Naive B cell (primary cell): ENCODE data around the gene TRIOBP. TPM values are rescaled to one million over a fixed set of nuclear protein-coding genes. Genes with fewer than 3 reads are reported as not detected.
A peak's percentile ranks its signal among the peaks of the same experiment; 100 is the strongest.

Source experiments
- ATAC-seq, 2 donors: fragments of 150-1000 bp; cut with Tn5 transposase; 2 replicates each; pipeline ENCODE4 v1.10.0; 2021; ENCODE audit warnings: low read depth in 2 of 2, mild to moderate bottlenecking in 2 of 2, moderate library complexity in 2 of 2
- DNase-seq: peaks from one replicate; pipeline ENCODE4 v3.0.0; 2022
- H3K27ac Mint-ChIP-seq, 6 donors: one replicate each; pipeline ENCODE4 v1.8.0; 2020 to 2022; ENCODE audit warnings: mild to moderate bottlenecking in 6 of 6, mixed read lengths in 6 of 6, moderate library complexity in 5 of 6, inconsistent platforms in 2 of 6
- H3K27me3 Mint-ChIP-seq, 3 donors: one replicate each; pipeline ENCODE4 v1.8.0; 2021 to 2022; ENCODE audit warnings: mixed read lengths in 3 of 3, mild to moderate bottlenecking in 1 of 3
- H3K36me3 Mint-ChIP-seq, 2 donors: one replicate each; pipeline ENCODE4 v1.8.0; 2020 to 2022; ENCODE audit warnings: mixed read lengths in 2 of 2, inconsistent platforms in 1 of 2, mild to moderate bottlenecking in 1 of 2
- H3K4me1 Mint-ChIP-seq, 3 donors: one replicate each; pipeline ENCODE4 v1.8.0; 2020 to 2022; ENCODE audit warnings: mixed read lengths in 3 of 3, inconsistent platforms in 1 of 3, mild to moderate bottlenecking in 1 of 3, moderate library complexity in 1 of 3
- H3K4me3 Mint-ChIP-seq, 8 donors: one replicate each; pipeline ENCODE4 v1.8.0; 2020 to 2022; ENCODE audit warnings: mild to moderate bottlenecking in 8 of 8, mixed read lengths in 8 of 8, moderate library complexity in 8 of 8, inconsistent platforms in 2 of 8
- H3K9me3 Mint-ChIP-seq, 7 donors: one replicate each; pipeline ENCODE4 v1.8.0; 2020 to 2022; ENCODE audit warnings: mixed read lengths in 7 of 7, mild to moderate bottlenecking in 5 of 7, inconsistent platforms in 2 of 7, moderate library complexity in 1 of 7
- polyA plus RNA-seq, 6 donors: library from polyadenylated mRNA; unstranded; fragments of 300-500 nt; fragmentation: Illumina TruSeq; gene quantifications; one replicate each; pipeline ENCODE4 v1.2.3, GENCODE V29; 2021; ENCODE audit warnings: low read depth in 6 of 6

Gene TRIOBP
- polyA plus RNA-seq, 6 donors from 2014 or later, result 13.7 to 19.5 (median 16.2) TPM

- no peaks in the 10 kb centered on the region for H3K36me3 Mint-ChIP-seq
- ATAC-seq (no peak), DNase-seq (no peak)
- peak overlapping the region; percentile 86 to 96 (median 92) for H3K4me3 Mint-ChIP-seq
- no peaks in the 10 kb centered on the region for H3K9me3 Mint-ChIP-seq
- peaks cover 42 to 58% (median 47%) of the 10 kb centered on the region in 3 donors for H3K4me1 Mint-ChIP-seq
- no peaks in the 10 kb centered on the region for H3K27me3 Mint-ChIP-seq
- peak overlapping the region; percentile 90 to 100 (median 98) for H3K27ac Mint-ChIP-seq
Measured at GRCh38 chr22:37675930-37676735, 20.7 kb upstream of the TRIOBP start.

- DNase-seq, result peak; percentile 94
- Mint-ChIP-seq H3K36me3 (no peaks in the 10 kb centered on the region), H3K27ac (peak overlapping the region; percentile 96 to 100 (median 99)), H3K4me1 (peaks cover 49 to 64% (median 50%) of the 10 kb centered on the region in 3 donors), H3K27me3 (no peaks in the 10 kb centered on the region), H3K9me3 (no peaks in the 10 kb centered on the region), H3K4me3 (peak overlapping the region; percentile 86 to 96 (median 92))
- ATAC-seq, result peak; percentile 84 to 85
Measured at GRCh38 chr22:37676736-37677492, 19.9 kb upstream of the TRIOBP start.

- DNase-seq, result no peak
- peak overlapping the region; percentile 86 to 96 (median 92) for H3K4me3 Mint-ChIP-seq
- H3K4me1 Mint-ChIP-seq, result peaks cover 43 to 58% (median 46%) of the 10 kb centered on the region in 3 donors
- H3K27me3 Mint-ChIP-seq, result no peaks in the 10 kb centered on the region
- H3K27ac Mint-ChIP-seq, result peak overlapping the region; percentile 96 to 100 (median 99)
- H3K36me3 Mint-ChIP-seq, result no peaks in the 10 kb centered on the region
- H3K9me3 Mint-ChIP-seq, result no peaks in the 10 kb centered on the region
- peak; percentile 55 to 59 for ATAC-seq
Measured at GRCh38 chr22:37677493-37677974, 19.3 kb upstream of the TRIOBP start.

- Mint-ChIP-seq H3K4me3 (peak overlapping the region in 1 of 8 donors; percentile 6), H3K4me1 (peaks cover 38 to 51% (median 40%) of the 10 kb centered on the region in 3 donors)
Measured at GRCh38 chr22:37678372-37678771, 18.5 kb upstream of the TRIOBP start.

GRCh38 chr22:37679670-37680069 lies 17.2 kb upstream of the TRIOBP start:
- Mint-ChIP-seq H3K27ac (peak overlapping the region; percentile 21 to 76 (median 50)), H3K9me3 (no peaks in the 10 kb centered on the region), H3K27me3 (no peaks in the 10 kb centered on the region), H3K36me3 (no peaks in the 10 kb centered on the region), H3K4me3 (peak overlapping the region in 3 of 8 donors; percentile 26 to 73 (median 47)), H3K4me1 (peaks cover 31 to 39% (median 31%) of the 10 kb centered on the region in 3 donors)
- DNase-seq, result no peak
- ATAC-seq, result no peak

More at GRCh38 chr22:37678372-37678771, 18.5 kb upstream of the TRIOBP start:
- DNase-seq, result no peak
- Mint-ChIP-seq H3K36me3 (no peaks in the 10 kb centered on the region), H3K27ac (peak overlapping the region in 4 of 6 donors; percentile 67 to 96 (median 88)), H3K9me3 (no peaks in the 10 kb centered on the region), H3K27me3 (no peaks in the 10 kb centered on the region)
- ATAC-seq, result no peak

GRCh38 chr22:37680191-37680851 lies 16.5 kb upstream of the TRIOBP start:
- H3K4me1 Mint-ChIP-seq, result peaks cover 25 to 35% (median 26%) of the 10 kb centered on the region in 3 donors
- DNase-seq (no peak), ATAC-seq (no peak)
- no peaks in the 10 kb centered on the region for H3K9me3 Mint-ChIP-seq
- H3K27ac Mint-ChIP-seq, result peak overlapping the region in 3 of 6 donors; percentile 49 to 78 (median 54)
- H3K27me3 Mint-ChIP-seq, result no peaks in the 10 kb centered on the region
- peak overlapping the region in 2 of 8 donors; percentile 29 to 73 for H3K4me3 Mint-ChIP-seq
- no peaks in the 10 kb centered on the region for H3K36me3 Mint-ChIP-seq

GRCh38 chr22:37681001-37681424 lies 15.8 kb upstream of the TRIOBP start:
- ATAC-seq (no peak), DNase-seq (no peak)
- Mint-ChIP-seq H3K4me3 (peak overlapping the region in 1 of 8 donors; percentile 35), H3K9me3 (no peaks in the 10 kb centered on the region), H3K27me3 (no peaks in the 10 kb centered on the region), H3K27ac (peak overlapping the region in 3 of 6 donors; percentile 47 to 70 (median 57)), H3K36me3 (no peaks in the 10 kb centered on the region), H3K4me1 (peaks cover 24 to 35% (median 28%) of the 10 kb centered on the region in 3 donors)

- Mint-ChIP-seq H3K9me3 (no peaks in the 10 kb centered on the region), H3K4me3 (peak overlapping the region in 3 of 8 donors; percentile 16 to 68 (median 35)), H3K27ac (peak overlapping the region in 4 of 6 donors; percentile 43 to 70 (median 52)), H3K36me3 (no peaks in the 10 kb centered on the region), H3K4me1 (peaks cover 24 to 33% (median 27%) of the 10 kb centered on the region in 3 donors), H3K27me3 (no peaks in the 10 kb centered on the region)
- ATAC-seq (peak in 1 of 2 donors; percentile 10), DNase-seq (peak; percentile 65)
Measured at GRCh38 chr22:37681556-37682049, 15.2 kb upstream of the TRIOBP start.

GRCh38 chr22:37684803-37685615 lies 11.8 kb upstream of the TRIOBP start:
- peaks cover 0 to 8% of the 10 kb centered on the region in 2 donors for H3K36me3 Mint-ChIP-seq
- H3K27ac Mint-ChIP-seq, result peak overlapping the region in 3 of 6 donors; percentile 52 to 98 (median 97)

GRCh38 chr22:37686002-37686982 lies 10.6 kb upstream of the TRIOBP start, which contains the start of gene NOL12:
NOL12 (plus strand) TSS chr22:37686343; CDS start chr22:37686393, 50 bp downstream.
- Mint-ChIP-seq H3K27me3 (no peaks in the 10 kb centered on the region), H3K4me3 (peak within 1 kb of the TSS; percentile 90 to 98 (median 97)), H3K4me1 (peaks cover 25 to 38% (median 37%) of the 10 kb centered on the region in 3 donors), H3K9me3 (no peaks in the 10 kb centered on the region), H3K27ac (peak within 1 kb of the TSS; percentile 97 to 98 (median 98)), H3K36me3 (peaks cover 0 to 8% of the 10 kb centered on the region in 2 donors)
- ATAC-seq, result peak; percentile 86 to 90
- peak; percentile 74 for DNase-seq

More at GRCh38 chr22:37684803-37685615, 11.8 kb upstream of the TRIOBP start:
- ATAC-seq (no peak), DNase-seq (no peak)
- Mint-ChIP-seq H3K9me3 (no peaks in the 10 kb centered on the region), H3K4me1 (peaks cover 28 to 41% (median 38%) of the 10 kb centered on the region in 3 donors), H3K4me3 (peak overlapping the region; percentile 37 to 98 (median 97)), H3K27me3 (no peaks in the 10 kb centered on the region)

GRCh38 chr22:37690407-37690806 lies 6.4 kb upstream of the TRIOBP start:
- no peaks in the 10 kb centered on the region for H3K27me3 Mint-ChIP-seq
- no peaks in the 10 kb centered on the region for H3K9me3 Mint-ChIP-seq
- peak overlapping the region in 1 of 8 donors; percentile 49 for H3K4me3 Mint-ChIP-seq
- peaks cover 5 to 8% of the 10 kb centered on the region in 2 donors for H3K36me3 Mint-ChIP-seq
- no peak for DNase-seq
- H3K27ac Mint-ChIP-seq, result no peak overlapping the region
- no peak for ATAC-seq
- peaks cover 19 to 30% (median 27%) of the 10 kb centered on the region in 3 donors for H3K4me1 Mint-ChIP-seq
